SK-N-SH treated with all-trans-retinoic acid at 6 μM for 48 hours (cell line): ENCODE data around the gene ZFHX3.

Source experiments
- ATAC-seq: fragments of 200-7000 bp; cut with Tn5 transposase; 3 replicates; pipeline ENCODE4 v1.9.1; 2020; ENCODE audit warnings: mild to moderate bottlenecking, moderate library complexity
- ARNTL ChIP-seq: fragments of 450-650 bp; formaldehyde crosslinking; IDR thresholded peaks from 2 replicates; pipeline ENCODE4 v1.5.0; 2020; ENCODE audit warnings: low read depth, mild to moderate bottlenecking, moderate library complexity, borderline replicate concordance
- BACH2 ChIP-seq: fragments of 250-450 bp; sonication (Bioruptor Pico); IDR thresholded peaks from 2 replicates; pipeline ENCODE4 v1.9.0; 2021; ENCODE audit warnings: mild to moderate bottlenecking, borderline replicate concordance
- CREB5 ChIP-seq: fragments of 250-450 bp; sonication (Bioruptor Pico); IDR thresholded peaks from 2 replicates; pipeline ENCODE4 v1.5.1; 2020; ENCODE audit warnings: low read depth, mild to moderate bottlenecking, moderate library complexity
- CSDC2 ChIP-seq: fragments of 250-450 bp; sonication (Bioruptor Pico); IDR thresholded peaks from 2 replicates; pipeline ENCODE4 v1.5.0; 2020; ENCODE audit warnings: mild to moderate bottlenecking, moderate library complexity
- CSRNP3 ChIP-seq: fragments of 250-450 bp; sonication (Bioruptor Pico); IDR thresholded peaks from 2 replicates; pipeline ENCODE4 v1.5.1; 2021; ENCODE audit warnings: mild to moderate bottlenecking, moderate library complexity
- ESRRG ChIP-seq: fragments of 250-450 bp; sonication (Bioruptor Pico); IDR thresholded peaks from 2 replicates; pipeline ENCODE4 v1.6.1; 2021; ENCODE audit warnings: mild to moderate bottlenecking
- GLIS3 ChIP-seq: fragments of 250-450 bp; sonication (Bioruptor Pico); IDR thresholded peaks from 2 replicates; pipeline ENCODE4 v1.5.0; 2020; ENCODE audit warnings: mild to moderate bottlenecking, moderate library complexity
- ISL1 ChIP-seq: fragments of 250-450 bp; sonication (Bioruptor Pico); IDR thresholded peaks from 2 replicates; pipeline ENCODE4 v2.1.2; 2022; ENCODE audit warnings: mild to moderate bottlenecking, moderate library complexity
- OSR1 ChIP-seq: fragments of 250-450 bp; sonication (Bioruptor Pico); IDR thresholded peaks from 2 replicates; pipeline ENCODE4 v1.8.0; 2022; ENCODE audit warnings: moderate library complexity, mild to moderate bottlenecking, inconsistent platforms
- PATZ1 ChIP-seq: fragments of 250-450 bp; sonication (Bioruptor Pico); IDR thresholded peaks from 2 replicates; pipeline ENCODE4 v1.8.0; 2020; ENCODE audit warnings: mild to moderate bottlenecking, moderate library complexity, borderline replicate concordance
- POU6F1 ChIP-seq: fragments of 250-450 bp; sonication (Bioruptor Pico); IDR thresholded peaks from 2 replicates; pipeline ENCODE4 v1.8.0; 2021; ENCODE audit warnings: low read depth, mild to moderate bottlenecking, moderate library complexity, borderline replicate concordance
- PPARA ChIP-seq: fragments of 250-450 bp; sonication (Bioruptor Pico); IDR thresholded peaks from 2 replicates; pipeline ENCODE4 v1.5.0; 2020; ENCODE audit warnings: mild to moderate bottlenecking, borderline replicate concordance
- RARB ChIP-seq: fragments of 250-450 bp; sonication (Bioruptor Pico); IDR thresholded peaks from 2 replicates; pipeline ENCODE4 v1.8.0; 2021; ENCODE audit warnings: mild to moderate bottlenecking, moderate library complexity
- SNAI2 ChIP-seq: fragments of 250-450 bp; sonication (Bioruptor Pico); IDR thresholded peaks from 2 replicates; pipeline ENCODE4 v1.5.0; 2020; ENCODE audit warnings: mild to moderate bottlenecking, moderate library complexity
- TCF4 ChIP-seq: fragments of 250-450 bp; sonication (Bioruptor Pico); IDR thresholded peaks from 2 replicates; pipeline ENCODE4 v1.8.0; 2021; ENCODE audit warnings: mild to moderate bottlenecking, moderate library complexity, borderline replicate concordance
- TOX ChIP-seq: fragments of 250-450 bp; sonication (Bioruptor Pico); IDR thresholded peaks from 2 replicates; pipeline ENCODE4 v1.8.0; 2021; ENCODE audit warnings: mild to moderate bottlenecking, moderate library complexity, borderline replicate concordance
- TSHZ2 ChIP-seq: fragments of 250-450 bp; sonication (Bioruptor Pico); IDR thresholded peaks from 2 replicates; pipeline ENCODE4 v1.5.0; 2020; ENCODE audit warnings: mild to moderate bottlenecking, moderate library complexity
- ZC3H10 ChIP-seq: fragments of 250-450 bp; sonication (Bioruptor Pico); IDR thresholded peaks from 2 replicates; pipeline ENCODE4 v1.5.1; 2021; ENCODE audit warnings: mild to moderate bottlenecking, moderate library complexity
- ZFP3 ChIP-seq: fragments of 250-450 bp; sonication (Bioruptor Pico); IDR thresholded peaks from 2 replicates; pipeline ENCODE4 v1.5.0; 2020; ENCODE audit warnings: mild to moderate bottlenecking, moderate library complexity
- ZFP30 ChIP-seq: fragments of 450-650 bp; formaldehyde crosslinking; IDR thresholded peaks from 2 replicates; pipeline ENCODE4 v1.5.0; 2022; ENCODE audit warnings: mild to moderate bottlenecking, moderate library complexity
- ZNF565 ChIP-seq: fragments of 450-650 bp; formaldehyde crosslinking; conservative IDR thresholded peaks from 2 replicates; pipeline ENCODE4 v1.5.0; 2020; ENCODE audit warnings: low read depth, mild to moderate bottlenecking, moderate library complexity
- ZNF70 ChIP-seq: fragments of 450-650 bp; formaldehyde crosslinking; IDR thresholded peaks from 2 replicates; pipeline ENCODE4 v1.5.0; 2020; ENCODE audit warnings: mild to moderate bottlenecking, moderate library complexity
- ZNF8 ChIP-seq: fragments of 450-650 bp; formaldehyde crosslinking; IDR thresholded peaks from 2 replicates; pipeline ENCODE4 v1.5.0; 2020; ENCODE audit warnings: mild to moderate bottlenecking, moderate library complexity

The ZFHX3 gene

GRCh38 chr16:72836985-72837384, 210.9 kb downstream of the ZFHX3 start:
- TF ChIP-seq GLIS3 = no peak
- TF ChIP-seq ZNF70 = no peak
- no peak for TF ChIP-seq SNAI2
- TF ChIP-seq ZNF565 (CRISPR knock-in tag) = no peak
- TF ChIP-seq PPARA (CRISPR knock-in tag) = no peak
- no peak for TF ChIP-seq BACH2 (CRISPR knock-in tag)
- TF ChIP-seq POU6F1 (CRISPR knock-in tag) = no peak
- no peak for TF ChIP-seq CSDC2 (CRISPR knock-in tag)
- no peak for TF ChIP-seq ZFP30 (CRISPR knock-in tag)
- TF ChIP-seq ESRRG (CRISPR knock-in tag) = no peak
- no peak for TF ChIP-seq TOX (CRISPR knock-in tag)
- ATAC-seq = no peak

- no peak for TF ChIP-seq PPARA (CRISPR knock-in tag)
- no peak for TF ChIP-seq TOX (CRISPR knock-in tag)
- no peak for TF ChIP-seq ZC3H10 (CRISPR knock-in tag)
- no peak for TF ChIP-seq TCF4 (CRISPR knock-in tag)
- TF ChIP-seq SNAI2 = no peak
- no peak for TF ChIP-seq ZNF565 (CRISPR knock-in tag)
- no peak for TF ChIP-seq OSR1 (CRISPR knock-in tag)
- no peak for TF ChIP-seq ZNF70
- no peak for TF ChIP-seq ISL1 (CRISPR knock-in tag)
- no peak for TF ChIP-seq RARB (CRISPR knock-in tag)
- no peak for TF ChIP-seq CSRNP3 (CRISPR knock-in tag)
- no peak for TF ChIP-seq ESRRG (CRISPR knock-in tag)
- no peak for TF ChIP-seq GLIS3
- no peak for TF ChIP-seq ZFP30 (CRISPR knock-in tag)
- TF ChIP-seq, all 23 proteins: peak for 0
- no peak for ATAC-seq
These were observed 211.7 kb downstream of the ZFHX3 start for GRCh38 chr16:72836181-72836580.

GRCh38 chr16:72835086-72835485, 212.8 kb downstream of the ZFHX3 start:
- TF ChIP-seq PATZ1 (CRISPR knock-in tag) (no peak), BACH2 (CRISPR knock-in tag) (no peak)
- ATAC-seq = no peak

GRCh38 chr16:72834499-72834898, 213.4 kb downstream of the ZFHX3 start:
- no peak for ATAC-seq
- TF ChIP-seq ESRRG (CRISPR knock-in tag) (no peak), ZNF8 (CRISPR knock-in tag) (no peak), TCF4 (CRISPR knock-in tag) (no peak), RARB (CRISPR knock-in tag) (no peak), ZFP30 (CRISPR knock-in tag) (no peak), CSRNP3 (CRISPR knock-in tag) (no peak), ARNTL (CRISPR knock-in tag) (no peak), CREB5 (CRISPR knock-in tag) (no peak), POU6F1 (CRISPR knock-in tag) (no peak), SNAI2 (no peak), GLIS3 (no peak), TSHZ2 (CRISPR knock-in tag) (no peak), ISL1 (CRISPR knock-in tag) (no peak), ZFP3 (CRISPR knock-in tag) (no peak), OSR1 (CRISPR knock-in tag) (no peak)
